ENCODE results near the gene EEFSEC.

- TF ChIP-seq CTCF (conservative IDR thresholded peaks at IDR 0.05; ENCODE audit: low read depth in 2 of 2), result no peak
- no peak for TF ChIP-seq JUNB (IDR thresholded peaks at IDR 0.05; ENCODE audit: unreplicated experiment)
- TF ChIP-seq EZH2 (IDR thresholded peaks at IDR 0.05; ENCODE audit: low read depth, unreplicated experiment), result no peak
- no peak for TF ChIP-seq POLR2AphosphoS5 (IDR thresholded peaks at IDR 0.05; ENCODE audit: low read depth)
- TF ChIP-seq REST (IDR thresholded peaks at IDR 0.05; ENCODE audit: unreplicated experiment), result no peak
- no peak for TF ChIP-seq CREB1 (CRISPR knock-in tag; IDR thresholded peaks at IDR 0.05; ENCODE audit: low read depth)
These were observed 73.0 kb downstream of the EEFSEC start for GRCh38 chr3:128226186-128226725.
